Measurements from ENCODE around the gene HPSE2.
A peak's percentile ranks its signal among the peaks of the same experiment; 100 is the strongest.

Gene HPSE2

GRCh38 chr10:98414578-98414931, 821.1 kb downstream of the HPSE2 start:
- no peak for DNase-seq (ENCODE audit: low read depth)

- DNase-seq (ENCODE audit: low read depth) = peak; percentile 23
These were observed 823.9 kb downstream of the HPSE2 start for GRCh38 chr10:98411768-98412167.

- no peak for DNase-seq (ENCODE audit: low read depth)
These were observed 824.5 kb downstream of the HPSE2 start for GRCh38 chr10:98411166-98411565.

- no peak for DNase-seq (ENCODE audit: low read depth)
These were observed 824.9 kb downstream of the HPSE2 start for GRCh38 chr10:98410759-98411158.

GRCh38 chr10:98410135-98410743, 825.4 kb downstream of the HPSE2 start:
- DNase-seq (ENCODE audit: low read depth) = no peak

- no peak for DNase-seq (ENCODE audit: low read depth)
These were observed 826.9 kb downstream of the HPSE2 start for GRCh38 chr10:98408799-98409198.

- no peak for DNase-seq (ENCODE audit: low read depth)
These were observed 827.9 kb downstream of the HPSE2 start for GRCh38 chr10:98407744-98408241.

Data from EH (cell line).